ENCODE data around the gene UBN2.

DNA sequence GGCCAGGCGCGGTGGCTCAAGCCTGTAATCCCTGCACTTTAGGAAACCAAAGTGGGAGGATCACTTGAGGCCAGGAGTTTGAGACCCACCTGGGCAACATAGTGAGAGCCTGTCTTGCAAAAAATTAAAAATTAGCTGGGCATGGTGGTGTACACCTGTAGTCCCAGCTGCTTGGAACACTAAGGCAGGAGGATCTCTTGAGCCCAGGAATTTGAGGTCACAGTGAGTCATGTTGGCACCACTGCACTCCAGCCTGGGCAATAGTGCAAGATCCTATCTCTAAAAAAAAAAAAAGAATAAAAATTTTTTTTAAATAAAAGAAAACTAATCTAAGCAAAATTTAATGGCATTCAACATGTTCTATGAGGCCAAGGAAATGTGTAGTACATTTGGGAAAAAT, 44.9 kb upstream of the UBN2 start:
- TF ChIP-seq, protein P1, sequence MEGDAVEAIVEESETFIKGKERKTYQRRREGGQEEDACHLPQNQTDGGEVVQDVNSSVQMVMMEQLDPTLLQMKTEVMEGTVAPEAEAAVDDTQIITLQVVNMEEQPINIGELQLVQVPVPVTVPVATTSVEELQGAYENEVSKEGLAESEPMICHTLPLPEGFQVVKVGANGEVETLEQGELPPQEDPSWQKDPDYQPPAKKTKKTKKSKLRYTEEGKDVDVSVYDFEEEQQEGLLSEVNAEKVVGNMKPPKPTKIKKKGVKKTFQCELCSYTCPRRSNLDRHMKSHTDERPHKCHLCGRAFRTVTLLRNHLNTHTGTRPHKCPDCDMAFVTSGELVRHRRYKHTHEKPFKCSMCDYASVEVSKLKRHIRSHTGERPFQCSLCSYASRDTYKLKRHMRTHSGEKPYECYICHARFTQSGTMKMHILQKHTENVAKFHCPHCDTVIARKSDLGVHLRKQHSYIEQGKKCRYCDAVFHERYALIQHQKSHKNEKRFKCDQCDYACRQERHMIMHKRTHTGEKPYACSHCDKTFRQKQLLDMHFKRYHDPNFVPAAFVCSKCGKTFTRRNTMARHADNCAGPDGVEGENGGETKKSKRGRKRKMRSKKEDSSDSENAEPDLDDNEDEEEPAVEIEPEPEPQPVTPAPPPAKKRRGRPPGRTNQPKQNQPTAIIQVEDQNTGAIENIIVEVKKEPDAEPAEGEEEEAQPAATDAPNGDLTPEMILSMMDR (IDR thresholded peaks at IDR 0.05): no peak
- no peak for TF ChIP-seq POLR2A (IDR thresholded peaks at IDR 0.05)

Data from prostate gland (tissue), 2 donors.